ENCODE data around the gene CCDC126. TPM values are rescaled to one million over a fixed set of nuclear protein-coding genes. Genes with fewer than 3 reads are reported as not detected.
"Not testable (repeated sequence)": the region's sequence is repeated elsewhere in the genome, so short reads cannot be mapped to it uniquely, and the experiment has no call there.

Gene CCDC126
- 18.7 and 36.8 TPM in 2 replicates for total RNA-seq

DNA sequence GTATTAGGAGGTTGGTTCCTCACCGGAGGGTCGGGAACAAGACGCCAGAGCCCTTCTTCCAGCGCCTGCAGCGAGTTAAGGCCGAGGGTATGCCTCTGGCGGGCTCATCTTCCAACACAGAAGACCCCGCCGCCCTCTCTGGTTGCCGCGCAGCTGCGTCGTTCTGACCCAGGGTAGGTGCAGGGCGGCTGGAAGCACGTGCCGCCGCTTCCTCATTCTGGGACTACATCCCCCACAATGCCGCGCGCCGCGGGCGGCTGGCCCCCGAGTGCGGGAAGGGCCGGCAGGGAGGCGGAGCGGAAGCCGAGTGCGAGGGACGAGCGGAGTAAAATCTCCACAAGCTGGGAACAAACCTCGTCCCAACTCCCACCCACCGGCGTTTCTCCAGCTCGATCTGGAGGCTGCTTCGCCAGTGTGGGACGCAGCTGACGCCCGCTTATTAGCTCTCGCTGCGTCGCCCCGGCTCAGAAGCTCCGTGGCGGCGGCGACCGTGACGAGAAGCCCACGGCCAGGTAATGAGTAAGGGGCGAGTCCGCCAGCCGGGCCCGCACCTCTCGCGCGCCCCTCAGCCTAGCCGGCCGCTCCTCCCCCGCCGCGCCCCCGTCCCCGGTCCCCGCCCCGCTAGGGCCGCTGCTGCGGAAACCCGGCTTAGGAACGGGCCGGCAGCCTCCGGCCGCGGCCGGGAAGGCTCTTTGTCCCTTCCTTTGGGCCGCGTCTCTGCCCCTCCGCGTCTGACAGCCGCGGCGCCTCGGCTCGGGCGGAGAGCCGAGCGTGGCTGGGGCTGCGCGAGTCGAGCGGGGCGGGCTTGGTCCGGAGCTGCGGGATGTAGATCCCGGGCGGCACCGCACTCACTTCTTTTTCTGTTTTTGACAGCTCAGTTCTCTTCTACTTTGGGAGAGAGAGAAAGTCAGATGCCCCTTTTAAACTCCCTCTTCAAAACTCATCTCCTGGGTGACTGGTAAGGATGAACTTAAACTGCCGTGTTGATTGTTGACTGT lies at the start of gene CCDC126:
Gene CCDC126 (plus strand): TSS at position 289 of the 998 bp plus-strand sequence. CDS start 13,934 bp downstream, outside the sequence.
- peak; percentile 78 for DNase-seq (ENCODE audit: low read depth)

DNA sequence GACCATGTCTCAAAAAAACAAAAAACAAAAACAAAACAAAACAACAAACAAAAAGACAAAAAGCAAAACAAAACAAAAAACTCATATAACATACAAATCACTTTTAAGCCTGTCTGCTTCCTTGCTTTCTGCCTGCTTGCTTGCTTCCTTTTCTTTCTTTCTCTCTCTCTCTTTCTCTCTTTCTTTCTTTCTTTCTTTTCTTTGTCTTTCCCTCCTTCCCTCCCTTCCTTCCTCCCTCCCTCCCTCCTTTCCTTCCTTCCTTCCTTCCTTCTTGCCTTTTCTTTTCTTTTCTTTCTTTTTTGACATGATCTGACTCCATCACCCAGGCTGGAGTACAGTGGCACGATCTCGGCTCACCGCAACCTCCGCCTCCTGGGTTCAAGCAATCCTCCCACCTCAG lies 49.5 kb upstream of the CCDC126 start:
- DNase-seq (ENCODE audit: low read depth), result no peak

GRCh38 chr7:23558303-23558702 lies 38.9 kb upstream of the CCDC126 start:
- DNase-seq (ENCODE audit: low read depth), result no peak

- DNase-seq (ENCODE audit: low read depth), result peak; percentile 67
These were observed 26.5 kb upstream of the CCDC126 start for GRCh38 chr7:23570592-23571200.

GRCh38 chr7:23581975-23582374 lies 15.2 kb upstream of the CCDC126 start:
- DNase-seq (ENCODE audit: low read depth), result not testable (repeated sequence)

DNA sequence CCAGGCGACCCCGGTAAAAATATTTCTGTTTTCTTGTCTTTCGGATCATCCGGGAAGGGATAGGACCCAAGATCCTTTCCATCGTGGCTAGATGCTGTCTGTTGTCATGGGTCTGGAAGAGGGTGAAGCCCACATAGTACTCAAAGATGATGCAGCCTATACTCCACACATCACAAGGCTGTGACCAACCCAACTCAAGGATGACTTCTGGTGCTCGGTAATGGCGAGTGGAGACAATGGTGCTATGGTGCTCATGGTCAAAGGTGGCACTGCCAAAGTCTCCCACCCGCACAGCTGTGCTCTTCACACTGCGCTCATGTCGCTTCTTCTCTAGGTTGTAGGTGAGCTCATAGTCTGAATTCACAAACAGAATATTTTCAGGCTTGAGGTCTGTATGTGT lies 11.9 kb upstream of the CCDC126 start:
- not testable (repeated sequence) for DNase-seq (ENCODE audit: low read depth)

DNA sequence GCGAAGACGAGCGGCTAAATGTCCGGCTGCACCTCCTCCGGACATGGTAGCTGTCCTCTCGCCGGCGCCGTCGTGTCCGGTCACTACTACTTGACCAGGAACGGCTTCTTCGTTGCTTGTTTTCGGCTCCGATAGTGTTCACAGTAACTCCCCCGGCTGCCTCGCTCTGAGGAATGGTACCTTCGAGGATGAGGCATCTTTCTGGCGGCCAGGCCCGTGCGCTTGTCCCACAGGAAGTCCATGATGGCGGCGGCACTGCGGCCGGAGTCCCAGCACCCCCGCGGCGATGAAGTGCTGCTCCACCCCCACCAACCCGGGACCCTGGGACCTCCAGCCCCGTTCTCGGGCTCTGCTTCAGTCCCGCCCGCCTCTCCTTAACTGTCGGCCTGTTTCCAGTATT lies 11.0 kb upstream of the CCDC126 start:
- DNase-seq (ENCODE audit: low read depth), result no peak

DNA sequence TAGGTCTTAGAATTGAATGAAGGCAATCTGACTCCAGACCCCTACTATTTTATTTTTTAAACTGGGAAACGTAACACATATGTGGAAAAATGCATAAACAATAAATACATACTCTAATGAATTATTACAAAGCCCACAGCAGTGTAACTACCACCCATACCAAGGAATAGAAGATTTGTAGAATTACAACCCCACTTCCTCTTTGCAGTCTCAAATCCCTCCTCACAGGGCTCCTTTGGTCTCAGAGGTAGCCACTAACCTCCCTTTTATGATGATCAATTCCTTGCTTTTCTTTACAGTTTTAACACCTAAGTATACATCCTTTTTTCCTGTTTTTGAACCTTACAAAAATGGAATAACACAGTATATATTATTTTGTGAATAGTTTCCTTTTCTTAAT lies 6.7 kb upstream of the CCDC126 start:
- no peak for DNase-seq (ENCODE audit: low read depth)

DNA sequence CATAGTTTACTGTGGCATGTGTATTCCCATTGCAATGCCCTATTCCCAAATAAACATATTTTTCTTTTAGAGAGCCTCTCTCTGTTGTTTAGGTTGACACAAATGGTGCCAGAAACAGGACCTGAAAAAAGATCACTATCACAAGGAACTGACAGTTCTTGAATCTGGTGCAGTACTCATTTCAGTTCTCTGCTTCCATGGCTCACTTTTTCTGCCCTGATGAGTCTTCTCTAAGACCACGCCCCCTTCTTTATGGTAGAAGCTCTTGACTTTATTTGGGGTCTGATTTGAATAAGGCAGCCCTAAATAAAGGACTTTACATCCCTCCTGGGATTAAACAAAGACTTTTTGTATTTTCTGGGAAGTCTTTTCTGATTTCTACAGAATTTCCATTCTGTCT lies 3.5 kb upstream of the CCDC126 start:
- DNase-seq (ENCODE audit: low read depth), result no peak

DNA sequence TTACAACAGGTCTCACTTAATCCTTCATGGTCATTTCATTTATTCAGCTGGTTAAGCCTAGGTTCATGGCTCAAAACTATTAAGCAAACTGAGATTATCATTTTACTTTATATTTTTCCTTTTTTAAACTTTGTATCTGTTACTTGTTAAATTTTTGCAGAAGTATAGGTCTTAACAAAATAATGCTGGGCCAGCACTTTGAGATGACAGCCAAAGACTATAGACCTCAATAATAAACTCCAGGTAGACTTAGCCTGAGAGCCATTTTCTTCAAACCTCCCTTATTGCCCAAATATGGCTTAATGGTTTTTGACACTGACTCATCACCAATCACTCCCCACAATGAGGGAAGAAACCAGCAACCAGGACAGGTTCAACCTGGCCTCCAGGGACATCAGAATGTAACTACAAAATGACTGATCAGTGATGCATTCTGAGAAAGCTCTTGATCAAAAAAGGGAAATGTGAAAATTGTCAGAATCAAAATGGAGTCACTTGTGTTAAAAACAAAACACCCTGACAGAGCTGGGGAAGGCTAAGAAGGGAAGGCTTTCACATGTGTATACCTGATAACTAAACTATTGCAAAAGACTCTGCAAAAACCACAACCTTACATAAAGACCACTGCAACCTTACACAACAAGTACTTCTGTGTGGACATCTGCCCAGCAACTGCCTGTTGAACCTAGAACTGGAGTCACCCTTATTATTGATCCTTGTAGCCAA lies 2.1 kb upstream of the CCDC126 start:
- DNase-seq (ENCODE audit: low read depth), result peak; percentile 88

GRCh38 chr7:23598296-23598695 lies 1.1 kb downstream of the CCDC126 start:
- DNase-seq (ENCODE audit: low read depth), result no peak

GRCh38 chr7:23600236-23600635 lies 3.1 kb downstream of the CCDC126 start:
- DNase-seq (ENCODE audit: low read depth), result no peak

DNA sequence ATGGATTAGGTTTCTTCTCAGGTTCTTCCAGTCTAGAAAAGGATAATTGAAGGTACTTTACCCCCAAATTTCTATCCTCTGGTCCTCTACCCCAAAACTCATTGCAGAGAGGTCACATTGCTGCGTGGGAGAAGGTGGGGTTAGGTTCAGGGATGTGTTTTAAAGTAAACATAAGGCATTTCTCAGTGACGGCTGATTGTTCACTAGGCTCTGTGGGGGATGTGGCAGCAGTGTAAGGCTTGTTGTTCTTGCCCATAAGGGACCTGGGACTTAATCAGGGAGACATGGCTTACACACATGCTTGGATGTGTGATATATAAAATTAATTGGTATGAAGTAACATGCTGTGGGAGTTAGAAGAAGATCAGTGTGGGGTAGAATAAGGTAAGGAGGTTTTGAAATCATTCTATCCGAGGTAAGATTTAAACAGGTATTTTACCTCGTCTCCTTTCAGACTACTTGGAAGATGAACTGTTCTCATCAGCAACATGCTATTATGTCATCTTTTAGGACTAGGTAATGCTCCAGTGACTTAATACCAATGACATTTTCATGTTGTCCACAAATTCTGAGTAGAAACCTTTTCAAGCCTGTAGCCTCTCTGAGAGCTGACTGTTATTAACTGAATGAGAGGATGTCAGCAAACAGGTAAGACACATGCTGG lies 6.6 kb downstream of the CCDC126 start:
- DNase-seq (ENCODE audit: low read depth), result no peak

DNA sequence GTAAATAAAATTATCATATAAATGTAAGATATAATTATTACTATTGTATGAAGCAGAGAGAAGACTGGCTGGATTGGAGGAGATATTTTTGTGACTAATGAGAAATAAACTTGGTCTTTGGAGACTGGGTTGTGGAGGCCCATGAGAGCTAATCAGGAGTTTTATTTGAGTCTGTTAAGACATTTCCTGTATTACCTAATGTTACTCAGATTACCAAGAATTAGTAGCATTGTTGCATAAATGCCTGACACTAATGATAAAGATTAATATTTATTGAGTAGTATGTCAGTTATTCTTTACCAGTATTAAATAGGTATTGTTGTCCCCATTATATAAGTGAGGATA lies 7.1 kb downstream of the CCDC126 start:
- DNase-seq (ENCODE audit: low read depth), result no peak

DNA sequence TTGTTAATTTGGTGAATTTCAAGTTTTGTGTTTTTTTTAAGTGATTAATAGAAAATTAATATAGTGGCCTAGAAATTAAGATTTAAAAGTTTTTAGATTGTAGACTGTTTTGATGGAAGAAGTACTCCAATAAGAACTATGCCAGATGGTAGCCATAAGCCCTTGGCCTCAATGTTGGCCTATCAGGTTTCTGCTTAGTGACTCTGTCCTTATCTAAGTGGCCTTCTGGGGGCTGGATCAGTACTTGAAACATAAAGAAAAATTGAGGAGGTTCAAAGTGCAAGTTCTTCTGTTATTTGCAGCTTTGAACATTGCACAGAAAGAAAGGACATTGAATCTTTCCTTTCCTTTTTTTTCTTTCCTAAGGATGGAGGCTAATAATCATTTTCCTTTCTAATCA lies 9.9 kb downstream of the CCDC126 start:
- DNase-seq (ENCODE audit: low read depth), result no peak

DNA sequence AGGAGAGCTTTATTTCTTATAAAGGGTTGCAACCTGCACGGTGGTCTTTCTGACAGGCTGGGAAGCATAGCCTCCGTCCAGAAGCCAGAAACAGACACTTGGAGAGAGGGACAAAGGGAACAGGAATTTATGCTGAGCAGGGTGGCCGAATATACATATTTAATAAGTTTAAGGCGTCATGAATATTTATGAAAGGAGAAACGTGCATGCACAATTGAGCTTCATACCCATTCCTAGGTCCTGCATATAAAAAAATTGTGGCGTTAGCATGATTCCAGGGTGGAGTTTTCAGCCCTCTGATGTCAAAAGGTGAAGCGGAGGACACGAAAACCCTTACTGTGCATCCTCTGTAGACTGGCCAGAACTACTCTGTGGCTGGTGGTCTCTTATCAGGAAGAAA lies 10.7 kb downstream of the CCDC126 start:
- DNase-seq (ENCODE audit: low read depth), result no peak

DNA sequence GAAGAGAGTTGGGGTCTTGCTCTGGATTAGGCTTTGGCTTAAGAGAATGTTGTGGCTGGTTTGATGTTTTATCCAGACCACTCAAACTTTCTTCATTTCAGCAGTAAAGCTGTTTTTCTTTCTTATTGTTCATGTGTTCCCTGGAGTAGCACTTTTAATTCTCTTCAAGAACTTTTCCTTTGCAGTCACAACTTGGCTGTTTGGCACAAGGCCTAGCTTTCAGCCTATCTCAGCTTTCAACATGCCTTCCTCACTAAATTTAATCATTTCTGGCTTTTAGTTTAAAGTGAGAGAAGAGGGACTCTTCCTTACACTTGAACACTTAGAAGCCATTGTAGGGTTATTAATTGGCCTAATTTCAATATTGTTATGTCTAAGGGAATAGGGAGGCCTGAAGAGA lies 18.1 kb downstream of the CCDC126 start:
- no peak for DNase-seq (ENCODE audit: low read depth)

GRCh38 chr7:23616593-23616992 lies 19.4 kb downstream of the CCDC126 start:
- DNase-seq (ENCODE audit: low read depth), result no peak

GRCh38 chr7:23617482-23617881 lies 20.3 kb downstream of the CCDC126 start:
- DNase-seq (ENCODE audit: low read depth), result no peak

- DNase-seq (ENCODE audit: low read depth), result no peak
These were observed 21.1 kb downstream of the CCDC126 start for GRCh38 chr7:23618241-23618640.

- DNase-seq (ENCODE audit: low read depth), result no peak
These were observed 22.0 kb downstream of the CCDC126 start for GRCh38 chr7:23619141-23619540.

GRCh38 chr7:23622506-23622925 lies 25.3 kb downstream of the CCDC126 start:
- DNase-seq (ENCODE audit: low read depth), result peak; percentile 11
